NK-92 treated with Interleukin-12 subunit alpha and Interleukin-12 subunit beta, amount 100 ng/mL, for 24 hours (cell line): ENCODE measurements around the gene PTK7.
"Not testable (repeated sequence)": the region's sequence is repeated elsewhere in the genome, so short reads cannot be mapped to it uniquely, and the experiment has no call there.

Experiments used
- DNase-seq: peaks from one replicate; lab custom pipeline; 2025; lab: John Stamatoyannopoulos, UW

PTK7 gene

GRCh38 chr6:43075670-43076463 is at the start of gene PTK7:
Gene PTK7, plus strand, starts transcription at chr6:43076314. Its CDS starts 175 bp downstream, at chr6:43076489.
- DNase-seq, result no peak

DNA sequence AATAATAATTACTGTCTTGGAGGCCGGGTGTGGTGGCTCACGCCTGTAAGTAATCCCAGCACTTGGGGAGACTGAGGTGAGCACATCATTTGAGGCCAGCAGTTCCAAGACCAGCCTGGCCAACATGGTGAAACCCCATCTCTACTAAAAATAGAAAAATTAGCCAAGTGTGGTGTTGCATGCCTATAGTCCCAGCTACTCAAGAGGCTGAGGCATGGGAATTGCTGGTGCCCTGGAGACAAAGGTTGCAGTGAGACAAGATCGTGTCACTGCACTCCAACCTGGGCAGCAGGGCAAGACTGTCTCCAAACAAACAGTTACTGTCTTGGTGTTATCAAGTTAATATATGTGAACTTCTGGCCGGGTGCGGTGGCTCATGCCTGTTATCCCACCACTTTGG is 49.7 kb upstream of the PTK7 start:
- no peak for DNase-seq

DNA sequence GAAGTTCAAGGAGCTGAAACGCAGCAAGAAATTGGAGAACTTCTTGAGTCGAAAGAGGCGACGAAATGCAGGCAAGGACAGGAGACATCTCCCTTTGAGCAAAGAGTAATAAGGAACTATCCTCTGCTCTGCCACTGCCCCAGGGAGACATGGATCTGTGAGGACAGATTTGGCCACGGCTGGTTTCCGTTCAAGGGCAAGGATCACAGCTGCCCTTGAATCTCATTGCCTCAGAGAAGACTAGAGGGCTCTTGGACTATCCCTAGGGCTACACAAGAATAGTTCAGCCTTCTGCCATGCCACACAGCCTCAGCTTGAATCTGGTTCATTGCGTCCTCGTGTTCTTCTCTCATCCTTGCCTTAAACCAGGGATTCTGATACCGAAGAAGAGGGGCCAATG is 47.0 kb upstream of the PTK7 start:
- DNase-seq, result no peak

GRCh38 chr6:43032326-43032725 is 43.8 kb upstream of the PTK7 start:
- no peak for DNase-seq

DNA sequence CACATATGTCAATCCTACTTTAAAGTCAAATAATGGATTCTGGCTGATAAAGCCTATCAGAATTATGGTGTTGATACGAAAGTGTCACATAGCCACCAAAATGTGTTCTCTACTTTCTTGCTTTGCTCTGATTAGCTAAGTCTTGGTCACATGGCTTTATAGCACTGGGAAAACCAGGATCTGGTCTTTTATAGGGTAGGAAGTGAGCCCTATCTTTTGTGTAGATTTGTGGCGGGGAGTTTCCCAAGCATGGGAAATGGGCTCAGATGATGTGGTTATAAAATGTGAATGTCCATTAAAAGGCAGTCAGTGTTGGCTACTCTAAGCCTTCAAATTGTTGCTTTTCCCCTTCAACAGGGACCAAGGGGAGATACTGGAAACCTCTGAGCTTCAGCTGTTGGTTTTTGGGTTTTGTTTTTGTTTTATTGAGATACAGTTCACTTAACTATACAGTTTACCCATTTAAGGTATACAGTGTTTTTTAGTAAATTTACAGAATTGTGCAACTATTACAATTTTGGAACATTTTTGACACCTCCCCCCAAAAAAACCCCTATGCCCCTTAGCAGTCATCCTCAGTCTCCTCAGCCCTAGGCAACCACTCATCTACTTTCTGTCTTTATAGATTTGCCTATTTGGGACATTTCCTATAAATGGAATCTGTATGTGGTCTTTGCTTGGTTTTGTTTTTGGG is 42.5 kb upstream of the PTK7 start:
- DNase-seq, result no peak

DNA sequence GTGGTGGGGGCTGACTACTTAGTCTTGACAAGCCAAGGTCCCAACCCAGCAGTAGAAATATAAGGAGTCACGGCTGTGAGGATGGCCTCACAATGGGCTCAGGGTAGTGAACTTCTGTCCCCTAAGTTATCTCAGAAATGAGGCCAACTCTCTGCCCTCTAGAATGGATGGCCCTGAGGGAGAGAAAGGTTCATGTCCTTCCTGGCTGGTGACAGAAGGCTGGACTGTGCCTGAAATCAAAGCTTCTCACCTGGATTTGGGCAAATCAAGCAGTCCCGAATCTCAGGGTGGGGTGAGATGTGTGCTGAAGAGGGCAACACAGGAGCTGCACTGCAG is 42.0 kb upstream of the PTK7 start:
- DNase-seq, result no peak

- no peak for DNase-seq
Measured at GRCh38 chr6:43035495-43036194, 40.5 kb upstream of the PTK7 start.

DNA sequence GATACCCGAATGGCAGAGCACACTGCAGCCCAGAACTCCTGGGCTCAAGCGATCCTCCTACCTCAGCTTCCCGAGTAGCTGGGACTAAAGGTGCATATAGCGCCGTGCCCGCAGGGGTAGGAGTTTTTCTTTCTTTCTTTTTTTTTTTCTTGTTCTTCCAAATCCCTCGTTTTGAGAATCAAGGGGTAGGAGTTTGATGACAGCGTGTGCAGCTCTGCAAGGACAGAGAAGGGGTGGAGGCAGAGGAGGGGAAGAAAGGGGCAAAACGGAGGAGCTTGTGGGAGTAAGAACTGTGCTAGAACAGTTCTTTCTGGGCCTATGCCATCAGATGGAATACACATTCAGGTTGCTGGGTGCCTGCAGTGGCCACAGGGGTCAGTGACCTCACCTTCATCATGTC is 39.4 kb upstream of the PTK7 start:
- no peak for DNase-seq

- no peak for DNase-seq
Measured at GRCh38 chr6:43037197-43037596, 38.9 kb upstream of the PTK7 start.

DNA sequence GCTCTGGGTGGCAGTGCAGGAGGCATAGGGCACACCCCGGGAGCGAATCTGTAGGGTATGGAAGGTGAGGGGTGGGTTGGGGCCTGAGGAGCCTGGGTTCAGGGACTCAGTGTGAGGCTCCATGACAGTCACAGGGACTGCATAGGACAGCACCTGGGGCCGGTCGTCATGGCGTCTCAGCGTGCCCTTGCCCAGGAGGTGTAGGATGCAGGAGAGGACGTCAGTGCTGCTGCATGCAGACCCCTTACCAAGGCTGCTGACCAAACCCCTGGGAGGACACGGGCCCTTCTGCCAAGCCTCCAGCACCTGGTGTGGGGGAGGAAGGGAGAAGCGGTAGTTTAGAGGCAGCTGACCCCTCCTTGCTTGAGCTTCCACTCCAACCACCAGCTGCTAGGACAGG is 38.4 kb upstream of the PTK7 start:
- DNase-seq, result no peak

GRCh38 chr6:43038727-43039126 is 37.4 kb upstream of the PTK7 start:
- DNase-seq, result no peak

GRCh38 chr6:43040542-43041257 is 35.4 kb upstream of the PTK7 start:
- DNase-seq, result no peak

DNA sequence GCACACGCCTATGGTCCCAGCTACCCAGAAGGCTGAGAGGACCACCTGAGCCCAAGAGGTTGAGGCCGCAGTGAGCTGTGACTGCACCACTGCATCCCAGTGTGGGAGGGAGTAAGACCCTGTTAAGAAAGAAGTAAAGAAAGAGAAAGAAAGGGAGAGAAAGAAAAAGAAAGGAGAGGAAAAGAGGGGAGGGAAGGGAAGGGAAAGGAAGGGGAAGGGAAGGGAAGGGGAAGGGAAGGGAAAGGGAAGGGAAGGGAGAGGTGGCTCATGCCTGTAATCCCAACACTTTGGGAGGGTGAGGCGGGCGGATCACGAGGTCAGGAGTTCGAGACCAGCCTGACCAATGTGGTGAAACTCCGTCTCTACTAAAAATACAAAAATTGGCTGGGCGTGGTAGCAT is 34.6 kb upstream of the PTK7 start:
- DNase-seq, result not testable (repeated sequence)

DNA sequence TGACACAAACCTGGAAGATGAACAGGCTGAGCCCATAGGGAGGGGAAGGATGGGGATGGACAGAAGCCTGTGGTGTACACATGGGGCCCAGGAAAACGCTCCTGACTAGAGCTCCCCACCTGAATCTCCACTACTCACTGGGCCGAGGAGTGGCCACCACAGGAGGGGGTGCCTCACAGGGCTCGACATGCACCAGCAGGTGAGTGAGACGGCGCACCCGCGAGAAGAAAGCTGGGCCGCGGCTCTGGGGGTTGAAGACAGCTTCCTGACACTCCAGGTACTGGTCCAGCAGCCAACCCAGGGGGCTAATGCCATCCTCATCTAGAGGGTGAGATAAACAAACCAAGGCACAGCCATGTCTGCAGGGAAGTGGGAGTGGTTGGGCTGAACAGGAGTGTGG is 32.8 kb upstream of the PTK7 start:
- no peak for DNase-seq

DNA sequence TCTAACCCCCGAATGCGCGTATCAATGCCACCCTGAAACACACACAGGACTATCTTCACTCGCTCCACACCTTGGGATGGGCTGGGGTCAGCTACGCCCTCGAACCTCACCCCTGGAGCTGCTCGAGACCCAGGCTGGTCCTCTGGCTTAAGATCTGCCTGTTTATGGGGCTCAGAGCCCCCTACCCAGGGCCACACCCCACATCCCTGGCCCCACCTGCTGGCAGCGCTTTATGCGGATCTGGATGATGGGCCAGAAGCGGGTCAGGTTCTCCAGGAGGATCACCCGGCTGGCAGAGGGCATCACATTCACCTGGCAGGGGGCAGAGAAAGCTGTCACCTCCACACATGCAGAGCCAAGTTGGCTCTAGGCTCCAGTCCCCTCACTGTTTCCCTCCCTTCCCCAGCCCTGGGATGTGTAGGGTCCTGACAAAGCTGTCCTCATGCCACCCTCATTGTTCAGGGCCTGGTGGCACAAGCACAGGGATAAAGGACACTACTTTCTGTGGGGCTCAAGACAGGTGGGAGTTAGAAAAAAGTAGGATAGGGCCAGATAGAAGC is 30.7 kb upstream of the PTK7 start:
- no peak for DNase-seq

DNA sequence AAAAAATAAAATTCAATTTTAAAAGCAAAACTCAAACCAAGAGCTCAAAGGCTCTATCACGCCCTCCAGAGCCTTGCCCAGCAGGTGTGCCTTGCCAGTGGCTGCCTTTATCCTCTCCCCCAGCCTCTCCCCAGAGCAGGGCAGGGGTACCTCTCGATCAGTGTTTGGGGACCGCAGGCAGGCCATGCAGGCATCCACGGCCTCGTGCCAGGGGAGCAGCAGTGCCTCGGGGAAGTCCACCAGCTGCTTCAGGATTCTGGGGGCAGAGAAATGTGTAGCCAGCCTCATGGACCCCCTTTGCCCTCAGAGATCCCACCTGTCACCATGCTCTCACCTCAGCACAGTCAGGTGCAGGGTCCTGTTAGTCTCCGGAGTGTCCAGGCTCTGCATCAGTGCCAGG is 28.1 kb upstream of the PTK7 start:
- no peak for DNase-seq

DNA sequence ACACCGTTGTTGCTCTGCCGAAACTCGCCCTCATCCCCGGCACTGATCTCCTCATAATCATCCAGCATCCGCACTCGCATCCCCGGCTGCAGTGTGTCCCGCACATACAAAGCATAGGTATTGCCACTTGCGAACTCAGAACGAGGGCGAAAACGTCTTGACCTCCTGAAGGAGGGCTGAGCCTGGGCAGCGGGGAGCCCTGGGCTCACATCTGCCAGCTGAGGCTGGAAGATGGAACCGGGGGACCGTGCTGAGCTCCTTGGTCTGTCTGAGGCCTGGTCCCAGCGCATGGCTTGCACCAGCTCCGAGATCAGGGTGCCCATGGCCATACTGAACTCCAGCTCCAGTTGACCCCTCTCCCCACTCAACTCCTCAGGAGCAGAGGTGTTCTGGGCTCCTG is 25.1 kb upstream of the PTK7 start:
- DNase-seq, result no peak

GRCh38 chr6:43052225-43052841 is 23.8 kb upstream of the PTK7 start:
- no peak for DNase-seq

- no peak for DNase-seq
Measured at GRCh38 chr6:43052842-43053544, 23.1 kb upstream of the PTK7 start.

GRCh38 chr6:43053545-43054205 is 22.4 kb upstream of the PTK7 start, which contains the start of gene CUL7:
Gene CUL7, minus strand, starts transcription at chr6:43053851. Its CDS starts 1,063 bp downstream, at chr6:43052788.
- DNase-seq, result peak; percentile 84
